Brain microvascular endothelial cell (primary cell): ENCODE measurements around the gene NPY1R.

Source experiments
- DNase-seq: peaks from one replicate; pipeline ENCODE4 v3.0.0-alpha.2; 2020
- H3K27ac ChIP-seq: fragments of 250-450 bp; sonication (Bioruptor Pico); 2 replicates; pipeline ENCODE4 v1.5.1; 2020; ENCODE audit warnings: mild to moderate bottlenecking, moderate library complexity
- H3K27me3 ChIP-seq: fragments of 250-450 bp; sonication (Bioruptor Pico); replicated peaks from 2 replicates; pipeline ENCODE4 v1.5.1; 2020; ENCODE audit warnings: mild to moderate bottlenecking
- H3K36me3 ChIP-seq: fragments of 250-450 bp; sonication (Bioruptor Pico); replicated peaks from 2 replicates; pipeline ENCODE4 v1.5.1; 2020; ENCODE audit warnings: mild to moderate bottlenecking
- H3K4me3 ChIP-seq: 2 replicates; pipeline ENCODE4 v1.5.1; 2011; ENCODE audit warnings: low read depth, mild to moderate bottlenecking, control low read depth, low read length, moderate library complexity
- CTCF ChIP-seq: IDR thresholded peaks from 2 replicates; pipeline ENCODE4 v1.5.1; 2011; ENCODE audit warnings: low read depth, mild to moderate bottlenecking, moderate library complexity, low read length, control low read depth, inconsistent platforms; ENCODE audit errors: missing control alignments
- in situ Hi-C: cut with HindIII; loops from 2 replicates; pipeline ENCODE4 v1.10.0; 2017; ENCODE audit warnings: low sequenced_read_pairs, low pct_ligation_motif_present

Gene NPY1R

GRCh38 chr4:163303069-163303468, 29.3 kb downstream of the NPY1R start:
- Histone ChIP-seq H3K36me3 (no peaks in the 10 kb centered on the region), H3K4me3 (no peak overlapping the region), H3K27me3 (no peaks in the 10 kb centered on the region), H3K27ac (no peak overlapping the region)
- DNase-seq: no peak
- in situ Hi-C loops: no loop called here
- TF ChIP-seq CTCF: no peak

DNA sequence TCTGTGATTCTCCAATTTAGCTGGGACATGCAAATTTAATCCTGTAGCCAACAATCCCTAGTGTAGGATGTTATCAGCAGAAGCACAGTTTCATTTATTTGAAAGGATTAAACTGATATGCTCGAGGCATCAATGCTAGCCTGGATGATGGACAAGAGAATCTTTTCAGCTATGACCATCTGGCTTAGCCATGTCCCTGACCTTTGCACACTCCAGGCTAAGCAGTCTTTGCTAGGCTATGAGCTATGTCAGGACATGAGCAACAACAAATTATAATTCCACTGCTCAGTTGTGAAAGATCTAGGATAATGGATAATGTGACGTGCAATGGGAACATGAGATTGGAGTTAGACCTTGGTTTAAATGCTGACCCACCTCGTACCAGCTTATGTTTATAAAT, 32.0 kb downstream of the NPY1R start:
- no peak overlapping the region for H3K27ac ChIP-seq
- no peak for DNase-seq
- in situ Hi-C loops: no loop called here
- H3K27me3 ChIP-seq: no peaks in the 10 kb centered on the region
- H3K36me3 ChIP-seq: no peaks in the 10 kb centered on the region
- H3K4me3 ChIP-seq: no peak overlapping the region
- no peak for TF ChIP-seq CTCF

- no peak overlapping the region for H3K4me3 ChIP-seq
These were observed 37.3 kb downstream of the NPY1R start for GRCh38 chr4:163295138-163295537.

GRCh38 chr4:163284304-163284703, 48.1 kb downstream of the NPY1R start:
- Histone ChIP-seq H3K36me3 (no peaks in the 10 kb centered on the region), H3K27me3 (no peaks in the 10 kb centered on the region), H3K27ac (no peak overlapping the region), H3K4me3 (no peak overlapping the region)
- in situ Hi-C loops: no loop called here
- TF ChIP-seq CTCF: no peak
- DNase-seq: no peak

More at GRCh38 chr4:163295138-163295537, 37.3 kb downstream of the NPY1R start:
- TF ChIP-seq CTCF: no peak
- H3K36me3 ChIP-seq: no peaks in the 10 kb centered on the region
- no peak for DNase-seq
- in situ Hi-C loops: no loop called here
- H3K27me3 ChIP-seq: no peaks in the 10 kb centered on the region
- H3K27ac ChIP-seq: no peak overlapping the region

DNA sequence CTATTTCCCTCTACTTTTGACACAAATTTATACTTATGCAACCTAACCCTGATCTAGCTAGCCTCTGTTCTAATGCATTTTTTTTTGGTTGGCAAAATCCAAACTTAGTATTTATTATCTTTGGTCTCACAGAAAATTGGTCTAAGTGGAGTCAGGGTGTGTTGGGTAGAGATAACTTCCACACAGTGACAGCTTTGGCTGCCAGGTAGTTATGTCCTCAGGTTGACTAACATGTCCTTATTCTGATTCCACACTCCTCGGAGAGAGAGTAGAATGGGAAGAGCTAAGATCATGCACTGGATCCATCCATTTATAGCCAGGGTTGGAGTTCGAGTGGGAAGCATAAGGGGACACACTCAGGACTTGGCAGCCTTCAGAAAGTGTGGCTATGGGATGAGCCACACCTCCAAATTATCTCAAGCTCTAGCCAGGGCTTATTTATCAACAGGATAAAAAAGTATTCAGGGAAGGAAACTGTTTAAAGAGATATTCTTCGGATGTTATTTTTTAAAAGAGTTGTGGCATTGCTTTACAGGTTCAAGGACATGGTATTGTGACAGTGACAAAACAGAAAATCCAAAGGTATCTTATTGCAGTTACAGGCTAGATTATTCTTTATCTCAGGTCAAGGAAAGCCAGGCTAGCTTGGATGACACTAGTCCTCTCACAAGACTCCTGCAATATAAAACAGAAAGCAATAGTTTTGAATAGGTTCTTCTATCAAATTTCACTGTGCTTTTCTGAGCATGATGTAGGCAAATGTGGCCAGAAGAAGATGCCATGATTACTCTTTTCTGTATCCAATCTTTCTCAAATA, 51.5 kb downstream of the NPY1R start:
- in situ Hi-C loops: no loop called here
- H3K36me3 ChIP-seq: no peaks in the 10 kb centered on the region

More for the DNA sequence above, 51.5 kb downstream of the NPY1R start:
- Histone ChIP-seq H3K27ac (no peak overlapping the region), H3K27me3 (no peaks in the 10 kb centered on the region), H3K4me3 (no peak overlapping the region)
- DNase-seq: no peak
- TF ChIP-seq CTCF: no peak
